Type B pancreatic cell (in vitro differentiated cells): ENCODE data around the gene THAP4. TPM values are rescaled to one million over a fixed set of nuclear protein-coding genes. Genes with fewer than 3 reads are reported as not detected.
A peak's percentile ranks its signal among the peaks of the same experiment; 100 is the strongest.

ENCODE experiments used
- DNase-seq: peaks from one replicate; pipeline ENCODE4 v3.0.0; 2021; ENCODE audit warnings: mixed read lengths; ENCODE audit not compliant: unreplicated experiment; ENCODE audit errors: extremely low spot score
- H3K27ac Mint-ChIP-seq: 2 replicates; pipeline ENCODE4 v1.8.0; 2021; ENCODE audit warnings: mild to moderate bottlenecking, mixed read lengths
- H3K27me3 Mint-ChIP-seq: 2 replicates; pipeline ENCODE4 v1.8.0; 2021; ENCODE audit warnings: mixed read lengths
- H3K36me3 Mint-ChIP-seq: 2 replicates; pipeline ENCODE4 v1.8.0; 2021; ENCODE audit warnings: mixed read lengths
- H3K4me1 Mint-ChIP-seq: one replicate; pipeline ENCODE4 v1.8.0; 2021; ENCODE audit warnings: mixed read lengths; ENCODE audit not compliant: unreplicated experiment
- H3K4me3 Mint-ChIP-seq: 2 replicates; pipeline ENCODE4 v1.8.0; 2021; ENCODE audit warnings: mild to moderate bottlenecking, mixed read lengths
- H3K9me3 Mint-ChIP-seq: 2 replicates; pipeline ENCODE4 v1.8.0; 2021; ENCODE audit warnings: mixed read lengths
- CTCF ChIP-seq: fragments of 200-600 bp; sonication (generic); conservative IDR thresholded peaks from 2 replicates; pipeline ENCODE4 v1.5.0; 2021; ENCODE audit warnings: antibody characterized with exemption, mild to moderate bottlenecking
- total RNA-seq: library from RNA; stranded (reverse); gene quantifications from 2 replicates; pipeline ENCODE4 v1.2.1, GENCODE V29; 2021; ENCODE audit warnings: low replicate concordance

Gene THAP4
- total RNA-seq, 1 donor from 2014 or later = 51.3 TPM

- TF ChIP-seq CTCF = no peak
- H3K27me3 Mint-ChIP-seq = peaks cover 23% of the 10 kb centered on the region
- H3K36me3 Mint-ChIP-seq = peaks cover 4% of the 10 kb centered on the region
- peak overlapping the region; percentile 75 for H3K27ac Mint-ChIP-seq
- H3K4me1 Mint-ChIP-seq = no peaks in the 10 kb centered on the region
- H3K4me3 Mint-ChIP-seq = no peak overlapping the region
- H3K9me3 Mint-ChIP-seq = peaks cover 4% of the 10 kb centered on the region
- DNase-seq = no peak
Measured at GRCh38 chr2:241553981-241554380, 83.0 kb downstream of the THAP4 start.

- Mint-ChIP-seq H3K4me1 (no peaks in the 10 kb centered on the region), H3K27me3 (peaks cover 23% of the 10 kb centered on the region), H3K27ac (peak overlapping the region; percentile 75), H3K9me3 (peaks cover 4% of the 10 kb centered on the region), H3K36me3 (peaks cover 4% of the 10 kb centered on the region), H3K4me3 (no peak overlapping the region)
- DNase-seq = no peak
- no peak for TF ChIP-seq CTCF
Measured at GRCh38 chr2:241553512-241553830, 83.5 kb downstream of the THAP4 start.

GRCh38 chr2:241551998-241552737 lies 84.8 kb downstream of the THAP4 start:
- Mint-ChIP-seq H3K36me3 (no peaks in the 10 kb centered on the region), H3K4me3 (peak overlapping the region; percentile 29), H3K9me3 (no peaks in the 10 kb centered on the region), H3K27ac (peak overlapping the region; percentile 91), H3K4me1 (no peaks in the 10 kb centered on the region), H3K27me3 (peaks cover 13% of the 10 kb centered on the region)
- no peak for TF ChIP-seq CTCF
- no peak for DNase-seq

GRCh38 chr2:241551599-241551997 lies 85.4 kb downstream of the THAP4 start:
- H3K4me3 Mint-ChIP-seq = peak overlapping the region; percentile 45
- no peaks in the 10 kb centered on the region for H3K4me1 Mint-ChIP-seq
- H3K9me3 Mint-ChIP-seq = no peaks in the 10 kb centered on the region
- H3K27me3 Mint-ChIP-seq = peaks cover 8% of the 10 kb centered on the region
- no peak for DNase-seq
- no peak for TF ChIP-seq CTCF
- H3K27ac Mint-ChIP-seq = peak overlapping the region; percentile 91
- H3K36me3 Mint-ChIP-seq = no peaks in the 10 kb centered on the region

GRCh38 chr2:241550616-241551580 lies 86.1 kb downstream of the THAP4 start:
- peak overlapping the region; percentile 91 for H3K27ac Mint-ChIP-seq
- no peak for DNase-seq
- no peaks in the 10 kb centered on the region for H3K36me3 Mint-ChIP-seq
- no peaks in the 10 kb centered on the region for H3K9me3 Mint-ChIP-seq
- no peak for TF ChIP-seq CTCF
- peaks cover 5% of the 10 kb centered on the region for H3K27me3 Mint-ChIP-seq
- peak overlapping the region; percentile 45 for H3K4me3 Mint-ChIP-seq
- H3K4me1 Mint-ChIP-seq = no peaks in the 10 kb centered on the region
